Ovary (tissue), 3 donors: Measurements from ENCODE around the gene GZMA.

Experiments used
- CTCF ChIP-seq, 3 donors: fragments of 450-650 bp in 2 of 3; fragments of 200-600 bp in 1 of 3; IDR thresholded peaks; one replicate each; pipeline versions ENCODE4 v1.5.1 to v1.8.0; 2016 to 2022; ENCODE audit warnings: antibody characterized with exemption in 3 of 3, mild to moderate bottlenecking in 1 of 3
- EP300 ChIP-seq: sonication (generic); formaldehyde crosslinking; IDR thresholded peaks from one replicate; pipeline ENCODE4 v1.6.1; 2017; ENCODE audit warnings: antibody characterized with exemption
- donor health status: DM: no; HTN: no; CAD: no.

- TF ChIP-seq EP300: no peak
- no peak for TF ChIP-seq CTCF (IDR thresholded peaks at IDR 0.05)
These were observed 6.2 kb downstream of the GZMA start for GRCh38 chr5:55108661-55109060.
